Islet of Langerhans (tissue), 1 donor: ENCODE data around the gene CNOT10.
"Not testable (repeated sequence)": the region's sequence is repeated elsewhere in the genome, so short reads cannot be mapped to it uniquely, and the experiment has no call there.

Experiments
- FAIRE-seq: peaks from one replicate; lab custom pipeline; 2011; peaks lifted over from hg19 to GRCh38; lab: Jason Lieb, UNC

CNOT10 gene

DNA sequence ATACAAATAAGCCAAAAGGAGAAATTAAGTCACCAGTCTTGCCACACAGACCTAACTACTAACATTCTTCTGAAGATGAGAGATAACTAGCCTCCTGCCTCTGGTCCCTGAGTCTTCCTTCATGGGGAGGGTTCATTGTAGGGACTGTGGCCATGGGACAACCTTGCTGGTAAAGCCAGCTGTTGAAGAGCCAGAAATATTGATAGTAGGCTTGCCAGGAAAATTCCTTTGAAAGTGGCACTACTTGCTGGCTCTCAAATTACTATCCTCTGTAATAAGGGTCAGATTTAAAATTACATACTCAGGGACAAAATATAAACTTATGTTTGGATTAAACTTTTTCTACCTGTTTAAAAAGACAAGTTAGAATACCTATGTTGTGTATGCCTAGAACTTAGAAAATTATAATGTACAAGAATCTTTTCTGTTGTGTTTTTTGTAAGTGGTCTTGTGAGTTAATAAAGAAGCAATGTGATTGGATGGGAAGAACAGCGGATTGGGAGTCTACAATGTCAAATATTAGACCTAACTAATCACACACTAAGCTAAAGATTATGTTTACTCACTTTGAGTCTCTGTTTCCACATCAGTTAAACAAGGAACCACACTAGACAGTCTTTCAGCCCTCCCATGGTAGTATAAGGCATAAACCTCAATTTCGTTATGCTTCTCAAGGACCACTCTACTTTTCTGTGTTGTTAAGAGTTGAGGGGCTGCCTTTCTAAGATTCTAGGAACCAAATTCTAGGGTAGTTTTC is 72.8 kb downstream of the CNOT10 start:
- FAIRE-seq: no peak

DNA sequence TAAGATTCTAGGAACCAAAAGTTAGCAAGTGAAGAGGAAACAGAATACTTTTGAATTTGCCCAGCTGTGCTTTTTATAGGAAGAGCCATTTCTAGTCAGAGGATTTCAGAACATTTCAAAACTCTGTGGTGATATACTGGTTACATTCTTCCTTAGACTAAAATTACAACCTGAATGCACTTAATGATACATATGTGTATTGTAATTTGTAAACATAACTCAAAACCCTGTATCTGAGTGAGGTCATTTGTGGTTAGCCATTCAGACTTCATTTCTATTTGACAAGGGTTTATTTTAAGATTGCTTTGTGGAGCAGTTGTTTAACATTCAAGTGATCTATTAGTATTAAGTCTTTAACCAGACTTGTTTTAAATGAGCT is 73.4 kb downstream of the CNOT10 start:
- FAIRE-seq: no peak

DNA sequence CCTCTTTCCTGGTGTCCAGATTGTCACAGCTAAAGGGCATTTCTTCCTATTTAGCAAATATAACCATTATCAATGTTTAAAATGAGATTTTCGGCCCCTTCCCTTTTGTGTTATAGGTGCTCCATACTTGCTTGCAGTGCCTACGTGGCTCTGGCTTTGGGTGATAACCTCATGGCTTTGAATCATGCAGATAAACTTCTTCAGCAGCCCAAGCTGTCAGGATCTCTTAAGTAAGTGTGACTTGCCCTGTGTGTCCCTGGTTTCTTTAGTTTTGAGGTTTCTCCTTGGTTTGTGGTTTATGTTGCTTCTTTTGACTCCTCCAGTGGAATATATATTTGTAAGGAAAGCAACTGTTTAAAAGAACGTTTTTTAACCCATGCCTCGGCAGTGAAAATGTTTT is 74.4 kb downstream of the CNOT10 start:
- no peak for FAIRE-seq

DNA sequence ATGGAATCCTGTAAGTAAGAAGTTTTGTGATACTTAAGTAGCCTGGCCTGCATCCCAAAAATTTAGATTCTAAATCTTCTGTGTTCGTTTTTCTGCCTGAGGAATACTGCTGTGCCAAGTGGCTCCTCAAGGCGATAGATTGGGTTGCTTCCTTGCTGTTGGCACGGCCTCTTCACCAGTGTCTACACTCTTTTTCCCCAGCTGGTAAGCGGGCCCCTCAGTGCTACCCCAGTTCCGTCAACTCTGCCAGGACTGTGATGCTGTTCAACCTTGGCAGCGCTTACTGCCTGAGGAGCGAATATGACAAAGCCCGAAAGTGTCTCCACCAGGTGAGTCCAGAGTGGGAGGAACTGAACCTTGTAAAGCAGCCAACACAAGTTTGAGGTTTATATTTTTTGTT is 79.5 kb downstream of the CNOT10 start:
- no peak for FAIRE-seq

DNA sequence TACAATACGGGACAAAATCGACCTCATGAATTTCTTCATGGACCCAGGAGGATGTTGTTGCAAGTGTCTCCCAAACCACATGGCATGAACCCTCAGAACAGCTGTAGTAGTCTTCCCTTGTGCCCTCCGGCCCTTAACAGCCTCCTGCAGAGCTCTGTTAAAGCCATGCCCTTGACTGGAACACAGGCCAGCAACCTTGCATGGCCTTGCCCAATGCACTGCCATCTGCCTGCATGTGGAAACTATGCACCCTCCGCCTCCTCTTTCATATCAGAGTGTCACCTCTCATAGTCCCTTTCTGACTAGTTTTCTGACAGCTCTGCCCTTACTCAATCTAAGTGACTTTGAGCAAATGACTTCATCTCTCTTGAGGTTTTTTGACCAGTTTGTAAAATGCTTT is 93.4 kb downstream of the CNOT10 start:
- no peak for FAIRE-seq

DNA sequence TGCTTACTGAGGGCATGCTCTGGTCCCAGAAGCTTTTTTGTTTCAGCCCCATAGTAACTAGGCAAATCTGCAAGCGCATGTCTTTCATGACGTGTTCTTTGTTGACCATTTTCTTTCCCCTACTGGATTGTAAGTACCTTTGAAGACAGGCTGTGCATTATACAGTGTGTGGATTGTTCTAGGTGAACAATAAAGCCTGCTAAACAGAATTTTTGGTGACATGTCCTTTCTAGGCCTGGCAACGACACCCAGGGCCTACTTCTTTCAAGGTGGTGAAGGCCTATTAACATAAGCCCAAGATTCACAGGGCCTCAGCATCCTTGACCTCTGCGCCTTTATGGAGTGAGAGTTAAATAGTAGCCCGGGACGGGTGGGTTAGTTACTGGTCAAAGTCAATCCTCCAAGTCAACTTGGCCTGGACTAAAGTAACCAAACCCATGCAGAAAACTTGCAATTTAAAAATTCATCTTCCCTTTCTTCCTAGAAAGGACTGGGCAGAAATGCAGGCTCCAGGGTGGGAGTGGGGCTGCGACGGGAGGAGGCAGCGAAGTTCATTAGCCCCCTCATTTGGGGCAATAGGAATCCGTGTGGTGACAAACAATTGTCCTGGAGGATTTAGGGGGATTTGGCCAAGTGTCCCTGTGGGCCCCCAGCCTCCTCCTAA is 95.2 kb downstream of the CNOT10 start:
- no peak for FAIRE-seq

DNA sequence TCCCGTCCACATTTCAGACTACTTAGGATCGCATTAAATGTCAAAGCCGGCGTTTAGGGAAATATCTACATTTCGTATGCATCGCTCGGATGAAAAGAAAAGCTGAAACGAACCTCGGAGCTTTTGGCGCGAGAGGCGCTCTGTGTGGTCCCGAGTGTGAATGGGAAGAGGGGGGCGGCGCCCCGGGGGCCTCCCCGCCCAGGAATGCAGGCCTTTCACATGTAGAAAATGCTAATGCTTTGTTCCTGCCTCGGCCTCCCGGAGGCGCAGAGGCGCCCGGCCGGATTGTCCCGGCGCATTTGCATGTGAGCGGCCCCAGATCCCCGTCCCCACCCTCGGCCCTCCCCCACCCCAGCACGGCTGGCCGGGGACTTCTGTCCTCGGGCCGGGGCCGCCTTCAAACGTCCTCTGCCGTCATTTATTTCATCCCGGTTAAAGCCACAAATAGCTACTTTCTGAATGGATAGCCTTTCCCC is 95.8 kb downstream of the CNOT10 start:
- no peak for FAIRE-seq

DNA sequence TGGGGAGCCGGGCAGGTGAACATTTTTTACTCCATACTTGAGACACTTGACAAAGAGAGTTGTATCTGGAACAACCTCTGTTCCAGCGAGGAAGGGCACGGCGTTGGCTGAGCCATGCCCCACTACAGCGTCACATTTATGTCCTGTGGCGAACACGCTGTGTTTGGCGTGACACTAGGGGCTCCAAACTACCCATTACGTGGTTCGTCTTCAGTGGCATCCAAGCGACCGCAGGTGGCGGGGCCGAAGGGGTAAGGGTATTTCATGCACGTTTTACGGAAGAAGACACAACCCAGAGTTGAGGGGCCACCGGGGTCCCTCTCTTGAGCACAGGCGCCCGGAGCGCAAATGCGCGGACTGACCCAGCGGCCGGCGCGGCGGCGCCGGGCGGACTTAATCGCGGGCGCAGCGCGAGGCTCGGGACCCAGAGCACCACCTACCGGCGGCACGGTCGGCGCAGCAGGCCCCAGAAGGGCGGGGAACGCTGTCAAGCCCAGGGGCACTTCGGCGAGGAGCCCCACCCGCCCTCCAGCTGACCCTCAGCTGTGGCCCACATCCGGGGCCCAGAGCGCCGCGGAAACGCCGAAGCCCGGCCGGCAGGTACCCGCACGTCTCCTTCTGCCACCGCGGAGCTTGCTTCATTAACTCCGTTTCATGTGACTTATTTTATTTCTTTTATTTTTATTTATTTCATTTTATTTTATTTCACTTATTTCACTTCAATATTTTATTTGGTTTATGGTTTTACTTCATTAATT is 96.4 kb downstream of the CNOT10 start:
- FAIRE-seq: no peak

DNA sequence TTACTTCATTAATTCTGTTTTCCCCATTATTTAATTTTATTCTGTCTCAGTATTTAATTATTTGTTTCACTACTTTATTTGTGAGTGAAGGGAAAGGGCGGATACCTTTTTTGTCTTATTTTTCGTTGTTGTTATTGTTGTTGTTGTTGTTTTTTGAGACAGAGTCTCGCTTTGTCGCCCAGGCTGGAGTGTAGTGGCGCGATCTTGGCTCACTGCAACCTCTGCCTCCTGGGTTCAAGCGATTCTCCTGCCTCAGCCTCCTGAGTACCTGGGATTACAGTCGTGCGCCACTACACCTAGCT is 96.9 kb downstream of the CNOT10 start:
- not testable (repeated sequence) for FAIRE-seq

DNA sequence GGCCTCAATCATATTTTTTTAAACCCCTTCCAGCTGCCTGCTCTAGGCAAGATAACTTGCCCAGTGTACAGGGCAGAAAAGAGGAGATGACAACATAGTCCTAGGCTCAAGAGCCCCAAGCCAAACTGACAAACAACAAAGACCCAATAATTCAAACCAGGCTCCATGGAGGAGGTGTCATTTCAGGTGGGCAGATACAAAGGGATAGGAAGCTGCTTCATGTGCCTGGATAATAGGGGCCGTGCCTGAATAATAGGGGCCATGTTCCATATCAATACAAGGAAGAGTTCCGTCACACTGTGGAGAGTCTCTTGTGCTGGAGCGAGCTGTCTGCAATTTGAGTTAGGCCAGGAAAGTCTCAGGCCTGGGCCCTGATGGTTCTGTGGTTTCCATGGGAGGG is 97.4 kb downstream of the CNOT10 start:
- FAIRE-seq: no peak

DNA sequence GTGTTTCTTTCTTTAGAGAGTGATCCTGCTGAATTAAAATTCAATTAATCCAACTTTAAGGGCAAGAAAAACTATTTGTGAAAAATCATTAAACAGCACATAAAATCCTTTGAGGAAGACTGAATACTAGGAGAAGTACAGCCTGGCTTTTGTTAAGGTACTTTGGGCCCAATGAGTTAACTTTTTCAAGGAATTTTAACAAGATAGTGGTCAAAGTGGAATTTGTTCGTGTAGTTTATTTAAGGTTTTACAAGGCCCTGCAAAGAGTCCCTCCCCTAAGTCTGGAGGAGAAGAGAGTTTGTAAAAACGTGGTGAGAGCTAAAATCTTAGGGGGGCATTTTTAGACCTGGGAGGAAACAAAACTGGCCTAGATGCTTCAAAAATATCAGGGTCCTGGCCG is 106.8 kb downstream of the CNOT10 start:
- no peak for FAIRE-seq

DNA sequence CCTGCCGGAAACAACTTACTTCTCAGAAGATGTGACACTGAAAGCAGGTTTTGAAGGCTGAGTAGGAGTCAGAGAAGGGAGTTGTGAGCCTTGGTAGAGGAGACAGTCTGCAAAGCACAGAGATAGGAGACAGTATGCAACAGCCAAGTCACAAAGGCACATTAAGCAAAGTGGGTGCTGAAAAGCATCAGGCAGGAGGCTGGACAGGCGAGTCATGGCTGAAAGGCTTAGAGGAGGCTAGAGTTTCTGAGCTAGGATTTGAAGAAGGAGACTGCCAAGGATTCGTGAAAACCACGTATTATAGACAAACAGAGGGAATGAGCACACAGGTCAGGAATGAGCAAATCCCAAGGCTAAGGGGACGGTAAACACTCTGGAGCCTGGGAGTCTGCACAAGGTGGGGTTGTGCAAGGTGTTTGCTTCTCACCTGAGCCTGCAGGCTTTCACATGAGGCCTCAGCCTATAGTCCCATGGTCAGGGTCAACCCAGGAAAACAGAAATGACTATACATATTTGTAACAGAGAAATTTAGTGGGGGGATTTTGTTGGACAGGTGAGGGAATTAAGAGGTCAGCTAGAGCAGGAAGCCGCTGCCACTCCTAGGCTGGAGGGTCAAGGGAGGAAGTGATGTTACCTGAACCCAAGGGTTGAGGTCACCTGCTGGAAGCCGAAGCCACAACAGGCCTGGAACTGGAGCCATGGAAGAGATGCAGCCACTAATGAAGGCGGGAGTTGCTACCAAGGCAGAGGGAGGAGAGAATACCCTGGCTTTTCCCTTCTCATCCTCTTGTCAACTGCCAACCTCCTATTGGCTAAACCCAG is 109.7 kb downstream of the CNOT10 start:
- FAIRE-seq: no peak

DNA sequence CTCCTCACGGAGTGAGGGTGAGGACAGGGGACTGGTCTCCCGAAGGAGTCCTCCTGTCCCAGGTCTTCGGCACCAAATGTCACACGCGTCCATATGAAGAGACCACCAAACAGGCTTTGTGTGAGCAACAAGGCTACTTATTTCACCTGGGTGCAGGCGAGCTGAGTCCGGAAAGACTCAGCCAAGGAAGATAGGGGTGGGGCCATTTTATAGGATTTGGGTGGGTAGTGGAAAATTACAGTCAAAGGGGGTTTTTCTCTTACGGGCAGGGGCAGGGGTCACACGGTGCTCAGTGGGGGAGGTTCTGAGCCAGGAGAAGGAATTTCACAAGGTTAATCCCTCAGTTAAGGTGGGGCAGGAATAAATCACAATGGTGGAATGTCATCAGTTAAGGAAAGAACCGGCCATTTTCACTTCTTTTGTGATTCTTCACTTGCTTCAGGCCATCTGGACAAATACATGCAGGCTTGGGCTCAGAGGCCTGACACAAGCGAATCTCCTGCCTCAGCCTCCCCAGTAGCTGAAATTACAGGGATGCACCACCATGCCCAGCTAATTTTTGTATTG is 111.5 kb downstream of the CNOT10 start:
- not testable (repeated sequence) for FAIRE-seq

DNA sequence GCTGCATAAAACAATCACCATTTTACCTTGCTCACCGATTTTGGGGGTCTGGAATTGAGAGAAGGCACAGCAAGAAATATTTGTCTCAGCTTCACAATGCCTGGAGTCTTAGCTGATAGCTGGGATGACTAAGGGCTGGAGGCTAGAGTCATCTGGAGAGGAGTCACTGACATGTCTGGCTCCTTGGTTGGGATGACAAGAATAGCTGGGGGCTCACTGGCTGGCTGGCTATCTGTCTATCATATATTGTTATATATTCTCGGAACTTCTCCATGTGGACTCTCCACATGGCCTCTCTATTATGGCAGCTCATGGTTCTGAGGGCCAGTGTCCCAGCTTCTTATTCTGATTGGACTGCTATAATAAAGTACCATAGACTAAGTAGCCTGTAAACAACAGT is 112.8 kb downstream of the CNOT10 start:
- FAIRE-seq: no peak

DNA sequence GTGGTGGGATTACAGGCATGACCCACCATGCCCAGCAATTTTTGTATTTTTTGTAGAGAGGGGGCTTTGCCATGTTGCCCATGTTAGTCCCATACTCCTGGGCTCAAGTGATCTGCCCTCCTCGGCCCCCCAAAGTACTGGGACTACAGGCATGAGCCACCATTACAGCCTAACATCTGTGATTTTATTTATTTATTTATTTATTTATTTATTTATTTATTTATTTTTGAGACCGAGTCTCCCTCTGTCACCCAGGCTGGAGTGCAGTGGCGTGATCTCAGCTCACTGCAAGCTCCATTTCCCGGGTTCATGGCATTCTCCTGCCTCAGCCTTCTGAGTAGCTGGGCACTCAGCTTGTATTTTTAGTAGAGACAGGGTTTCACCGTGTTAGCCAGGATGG is 116.5 kb downstream of the CNOT10 start:
- not testable (repeated sequence) for FAIRE-seq

DNA sequence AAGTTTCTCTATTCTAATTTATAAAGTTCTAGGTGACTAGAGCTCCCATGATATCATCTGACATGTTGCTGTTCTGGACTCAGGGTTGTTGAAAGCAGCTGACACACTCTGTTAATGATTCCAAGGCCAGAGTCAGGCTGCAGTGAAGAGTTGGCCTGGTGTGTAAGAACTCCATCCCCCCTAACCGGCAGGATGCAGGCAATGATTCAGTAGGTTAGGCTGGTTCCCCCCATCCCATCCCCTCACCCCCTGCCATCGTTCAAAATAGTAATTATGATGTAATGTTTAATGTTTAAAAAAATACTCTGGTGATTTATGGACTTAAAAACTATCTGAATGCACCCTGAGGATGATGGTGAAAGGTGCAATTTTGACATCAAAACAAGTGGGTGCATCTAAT is 128.2 kb downstream of the CNOT10 start:
- no peak for FAIRE-seq

DNA sequence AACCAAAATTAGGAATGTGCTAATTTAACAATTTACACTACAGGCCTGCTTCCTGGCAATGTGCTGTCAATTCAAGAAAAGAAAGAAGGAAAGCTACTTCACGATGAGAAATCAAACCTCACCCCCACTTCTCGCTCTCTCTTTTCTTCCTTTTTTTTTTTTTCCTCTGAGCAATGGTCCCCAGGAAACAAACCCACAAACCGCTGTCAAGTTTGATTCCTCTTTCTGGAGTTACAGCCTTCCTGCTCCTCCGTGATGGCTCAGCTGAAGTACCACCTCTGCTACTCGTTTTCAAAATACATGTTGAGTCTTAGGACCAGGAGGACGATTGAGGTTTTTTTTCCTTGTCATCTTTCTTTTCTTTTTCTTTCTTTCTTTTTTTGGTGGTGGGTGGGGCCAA is 129.4 kb downstream of the CNOT10 start:
- no peak for FAIRE-seq

DNA sequence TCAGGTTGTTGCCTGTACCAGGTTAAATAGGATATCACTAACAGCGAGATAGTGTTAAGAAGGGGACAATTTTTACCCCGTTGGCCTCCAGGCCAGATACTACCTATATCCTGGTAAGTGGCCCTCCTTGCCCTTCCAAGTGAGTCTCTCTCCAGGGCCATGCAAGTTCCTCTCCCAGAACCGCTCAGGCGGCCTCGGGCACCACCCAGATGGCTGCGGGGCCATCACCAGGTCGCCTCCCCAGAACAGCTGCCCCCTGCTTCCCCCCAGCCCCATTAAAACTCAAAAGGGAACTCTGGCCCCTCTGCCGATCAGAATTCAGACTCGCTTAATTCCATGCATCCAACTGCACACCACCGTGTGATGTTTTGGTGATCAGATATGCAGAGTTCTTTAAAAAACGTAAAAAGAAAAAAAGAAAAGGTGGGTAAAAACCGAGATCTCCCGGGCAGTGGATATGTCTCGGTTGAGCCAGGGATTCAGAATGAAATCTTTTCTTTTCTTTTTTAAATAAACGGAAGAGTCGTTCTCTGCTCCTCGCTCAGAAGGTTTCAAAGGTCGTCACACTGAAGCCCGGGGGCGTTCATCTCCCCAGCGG is 131.0 kb downstream of the CNOT10 start:
- no peak for FAIRE-seq

DNA sequence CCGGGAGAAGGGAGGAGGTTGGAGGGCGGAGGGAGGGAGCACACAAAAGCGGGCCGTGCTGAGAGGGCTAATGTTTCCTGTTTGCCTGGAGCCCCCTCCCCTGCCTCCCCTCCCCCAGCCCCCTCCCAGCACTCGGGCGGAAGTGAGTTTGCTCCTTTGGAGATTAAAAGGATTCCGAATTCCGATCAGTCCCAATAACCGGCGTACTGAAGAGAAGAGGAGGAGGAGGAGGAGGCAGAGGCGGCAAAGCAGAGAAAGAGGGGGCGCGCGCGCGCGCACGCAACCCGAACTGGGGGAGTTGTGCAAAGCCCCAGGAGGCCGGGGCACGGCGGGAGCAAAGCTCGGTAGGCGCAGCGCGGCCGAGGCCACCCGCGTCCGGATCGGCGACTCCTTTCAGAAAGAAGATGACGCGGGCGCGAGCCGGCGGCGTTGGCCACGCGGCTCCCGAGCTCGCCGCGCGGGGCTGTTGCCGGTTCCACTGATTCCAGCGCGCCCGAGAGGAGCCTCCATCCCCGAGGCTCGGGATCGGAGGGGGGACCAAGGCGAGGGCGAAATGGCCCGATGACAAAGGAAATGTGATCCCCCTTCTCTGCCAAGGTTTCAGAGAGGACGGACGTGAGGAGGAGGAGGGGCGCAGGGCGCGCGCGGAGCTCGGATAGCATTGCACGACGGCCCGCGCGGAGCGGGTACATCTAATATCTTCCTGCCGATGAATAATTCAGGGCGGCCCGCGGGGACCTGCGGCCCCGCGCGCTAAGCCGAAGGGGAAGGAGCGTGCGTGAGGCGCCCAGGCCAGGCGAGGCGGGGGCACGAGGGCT is 131.7 kb downstream of the CNOT10 start:
- FAIRE-seq: no peak

DNA sequence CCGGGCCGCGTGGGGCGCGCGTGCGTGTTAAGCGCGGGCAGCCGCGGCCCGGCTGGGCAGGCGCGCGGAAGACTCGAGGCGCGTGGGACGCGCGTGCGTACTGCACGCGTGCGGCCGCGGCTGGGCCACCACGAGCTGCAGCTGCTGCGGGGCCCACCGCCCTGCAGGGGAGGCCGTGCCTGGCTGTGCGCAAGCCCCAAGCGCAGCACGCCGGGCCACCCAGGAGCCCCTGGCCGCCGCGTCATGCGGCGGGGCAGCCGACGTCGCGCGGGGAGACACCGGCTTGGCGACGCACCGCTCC is 132.2 kb downstream of the CNOT10 start:
- FAIRE-seq: no peak

DNA sequence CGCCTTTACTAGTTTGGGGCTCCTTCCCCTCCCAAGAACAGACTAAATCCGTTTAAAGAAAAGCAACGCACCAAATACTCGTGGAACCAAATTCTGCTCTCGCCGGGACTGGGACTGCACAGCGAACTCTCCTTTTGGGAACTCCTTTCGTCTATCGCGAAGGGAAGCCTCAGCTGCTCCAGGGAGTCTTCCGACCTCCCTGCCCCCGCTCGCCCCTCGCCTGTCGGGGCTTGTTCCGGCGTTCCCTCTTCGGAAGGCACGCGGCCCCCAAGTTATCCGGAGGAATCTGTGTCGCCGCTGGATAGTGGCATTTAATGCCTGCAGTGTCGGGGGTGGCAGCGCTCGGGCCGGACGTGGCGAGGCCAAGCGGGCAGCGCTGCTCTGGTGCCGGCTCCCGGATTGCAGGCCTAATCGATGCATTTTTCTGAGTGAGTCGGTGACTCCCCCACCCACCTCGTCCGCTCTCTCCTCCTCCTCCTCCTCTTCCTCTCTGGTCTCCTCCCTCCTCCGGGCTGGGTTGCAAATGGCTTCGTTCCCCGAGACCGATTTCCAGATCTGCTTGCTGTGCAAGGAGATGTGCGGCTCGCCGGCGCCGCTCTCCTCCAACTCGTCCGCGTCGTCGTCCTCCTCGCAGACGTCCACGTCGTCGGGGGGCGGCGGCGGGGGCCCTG is 132.7 kb downstream of the CNOT10 start, which contains the start of gene TRIM71:
Gene TRIM71 (plus strand): TSS at position 440 of the 671 bp plus-strand sequence. CDS start 84 bp downstream, at position 524.
- no peak for FAIRE-seq
